IPS-NIHi11 (cell line): ENCODE measurements around the gene LRP1B.

Experiments used
- DNase-seq: peaks from one replicate; pipeline ENCODE4 v3.0.0; 2012; ENCODE audit warnings: mixed read lengths, low spot score

Gene LRP1B

DNA sequence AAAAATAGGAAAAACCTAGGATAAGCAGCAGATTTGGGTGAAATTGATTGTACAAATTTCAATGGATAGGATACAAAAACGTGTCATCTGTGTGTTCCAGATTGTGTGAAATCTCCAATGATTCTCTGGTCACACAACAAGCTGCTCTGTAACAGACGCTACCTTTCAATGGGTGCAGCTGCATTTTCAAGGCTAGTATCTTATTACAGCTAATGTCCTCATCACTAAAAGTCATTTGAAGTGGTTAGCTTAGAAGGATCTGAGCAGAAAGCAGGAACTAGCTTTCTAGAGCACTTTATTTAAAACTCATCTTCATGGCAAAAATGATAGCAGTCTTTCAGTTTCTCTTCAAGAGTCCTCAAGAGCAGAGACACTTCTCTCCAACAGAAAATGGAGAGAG is 364.6 kb downstream of the LRP1B start:
- no peak for DNase-seq

GRCh38 chr2:141748616-141749015 is 382.2 kb downstream of the LRP1B start:
- DNase-seq = no peak

DNA sequence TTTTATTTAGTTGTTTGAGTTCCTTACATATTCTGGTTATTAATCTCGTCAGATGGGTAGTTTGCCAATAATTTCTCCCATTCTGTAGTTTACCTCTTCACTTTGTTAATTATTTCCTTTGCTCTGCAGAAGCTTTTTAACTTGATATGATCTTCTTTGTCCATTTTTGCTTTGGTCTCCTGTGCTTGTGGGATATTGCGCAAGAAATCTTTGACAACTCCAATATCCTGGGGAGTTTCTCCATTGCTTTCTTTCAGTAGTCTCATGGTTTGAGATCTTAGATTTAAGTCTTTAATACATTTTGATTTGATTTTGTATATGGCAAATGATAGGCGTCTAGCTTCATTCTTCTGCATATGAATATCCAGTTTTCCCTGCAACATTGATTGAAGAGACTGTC is 389.2 kb downstream of the LRP1B start:
- DNase-seq = no peak

DNA sequence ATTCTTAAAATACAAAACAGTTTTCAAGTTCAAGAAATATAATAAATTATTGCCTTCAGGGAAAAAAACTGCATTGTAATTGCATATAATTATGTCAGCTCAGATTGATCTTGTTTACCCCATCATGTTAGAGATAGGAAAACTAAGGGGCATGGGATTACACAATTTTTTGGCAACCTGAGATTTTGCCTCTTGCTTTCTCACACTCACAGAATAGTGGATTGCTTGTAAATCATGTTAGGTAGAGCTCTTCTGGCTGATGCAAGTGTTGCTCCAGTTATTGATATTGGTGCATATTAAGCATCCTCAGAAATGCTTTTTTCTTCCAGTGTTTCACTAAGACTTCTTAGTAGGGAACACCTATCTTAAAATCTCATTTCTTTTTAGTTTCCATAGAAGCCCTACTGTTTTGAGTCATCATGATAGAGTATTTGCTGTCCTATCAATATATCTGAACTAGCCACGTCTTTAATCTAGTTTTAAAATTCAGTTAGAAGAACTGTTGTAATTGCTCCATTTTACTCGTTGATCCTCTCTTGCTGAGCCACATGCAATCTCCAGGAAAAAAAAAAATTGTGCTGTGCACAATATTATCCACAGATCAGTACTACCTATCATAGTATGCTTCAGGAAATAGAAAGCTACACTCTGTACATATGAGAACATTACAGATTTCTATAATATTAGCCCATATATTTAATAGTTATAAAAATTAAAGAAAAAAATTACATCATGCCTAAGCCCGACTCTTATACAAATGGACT is 393.1 kb downstream of the LRP1B start:
- DNase-seq = no peak

- DNase-seq = no peak
Observed at GRCh38 chr2:141736466-141736865, 394.4 kb downstream of the LRP1B start.

- no peak for DNase-seq
Observed at GRCh38 chr2:141728886-141729285, 401.9 kb downstream of the LRP1B start.

DNA sequence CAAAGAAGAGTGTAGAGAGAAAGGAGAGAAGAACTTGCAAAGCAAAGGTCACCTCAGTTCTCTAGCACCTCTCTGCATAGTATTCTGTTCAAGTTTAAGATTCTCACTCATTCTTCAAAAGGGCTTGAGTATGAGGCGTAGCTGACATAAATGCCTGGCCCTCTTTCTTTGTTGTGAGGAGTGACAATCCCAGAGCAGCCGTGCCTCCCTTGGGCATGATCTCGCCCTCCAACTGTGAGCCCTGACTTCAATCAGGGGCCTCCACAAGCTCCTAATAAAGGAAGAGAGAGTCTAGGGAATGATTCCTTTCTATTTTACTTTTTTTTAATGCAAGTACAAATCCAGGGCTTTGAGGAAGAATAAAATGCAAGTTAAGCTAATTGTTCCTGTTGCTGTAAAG is 402.7 kb downstream of the LRP1B start:
- peak; percentile 8 for DNase-seq

- DNase-seq = no peak
Observed at GRCh38 chr2:141724426-141724825, 406.4 kb downstream of the LRP1B start.

DNA sequence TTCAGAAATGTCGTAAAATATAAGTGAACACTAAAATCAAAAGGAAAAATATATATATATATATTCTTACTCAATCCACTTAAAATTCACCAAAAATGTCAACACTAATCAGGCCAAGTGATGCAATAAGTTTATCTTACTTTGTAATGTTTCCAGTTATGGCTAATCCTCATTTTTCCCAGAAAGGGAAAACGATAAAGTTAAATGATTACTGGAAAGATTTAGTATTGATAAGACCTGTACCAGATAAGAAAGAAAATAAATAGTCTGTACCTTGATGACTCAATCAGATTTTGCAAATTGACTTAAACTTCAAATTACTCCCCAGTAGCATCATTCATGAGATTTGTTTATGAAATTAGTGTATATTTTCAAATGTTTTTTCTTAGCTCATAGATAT is 407.0 kb downstream of the LRP1B start:
- no peak for DNase-seq

- no peak for DNase-seq
Observed at GRCh38 chr2:141720476-141720875, 410.3 kb downstream of the LRP1B start.

DNA sequence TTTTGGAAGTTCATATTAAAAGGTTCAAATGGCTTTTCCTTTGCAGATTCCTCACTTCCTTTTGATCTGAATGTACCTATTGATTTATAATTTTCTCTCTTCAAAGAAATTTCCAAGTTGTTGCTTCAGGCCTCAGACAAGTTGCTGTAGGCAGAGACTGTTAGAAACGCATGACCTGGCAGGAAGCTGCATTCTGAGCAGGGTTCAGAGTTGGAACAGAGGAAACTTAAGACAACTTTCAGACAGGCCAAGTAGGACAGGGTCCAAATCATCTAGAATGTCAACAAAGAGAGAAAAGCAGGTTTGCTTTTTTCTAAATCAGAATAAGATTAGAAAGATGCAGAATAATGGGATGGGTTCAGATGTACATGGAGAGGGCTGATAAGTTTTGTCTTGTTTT is 416.3 kb downstream of the LRP1B start:
- DNase-seq = no peak

DNA sequence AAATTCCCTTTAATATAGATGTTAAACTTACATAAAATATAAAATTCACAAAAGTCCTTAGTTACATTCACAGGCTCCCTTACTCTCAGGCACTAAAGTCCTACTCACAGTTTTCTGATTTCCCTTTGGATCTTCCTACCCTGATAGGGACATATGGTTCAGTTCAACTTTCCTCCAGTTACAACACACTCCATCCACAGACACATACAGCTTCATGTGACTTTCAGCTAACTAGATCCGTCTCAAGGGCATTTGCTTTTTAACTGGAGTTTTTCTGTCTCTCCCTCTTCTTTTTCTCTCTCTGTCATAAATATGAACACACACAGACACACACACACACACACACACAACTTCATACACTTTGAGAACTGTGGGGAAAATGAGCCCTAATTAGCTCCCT is 419.2 kb downstream of the LRP1B start:
- DNase-seq = no peak

GRCh38 chr2:141710589-141711239 is 420.1 kb downstream of the LRP1B start:
- DNase-seq = no peak

GRCh38 chr2:141709756-141710155 is 421.1 kb downstream of the LRP1B start:
- no peak for DNase-seq

- no peak for DNase-seq
Observed at GRCh38 chr2:141707486-141707885, 423.3 kb downstream of the LRP1B start.

DNA sequence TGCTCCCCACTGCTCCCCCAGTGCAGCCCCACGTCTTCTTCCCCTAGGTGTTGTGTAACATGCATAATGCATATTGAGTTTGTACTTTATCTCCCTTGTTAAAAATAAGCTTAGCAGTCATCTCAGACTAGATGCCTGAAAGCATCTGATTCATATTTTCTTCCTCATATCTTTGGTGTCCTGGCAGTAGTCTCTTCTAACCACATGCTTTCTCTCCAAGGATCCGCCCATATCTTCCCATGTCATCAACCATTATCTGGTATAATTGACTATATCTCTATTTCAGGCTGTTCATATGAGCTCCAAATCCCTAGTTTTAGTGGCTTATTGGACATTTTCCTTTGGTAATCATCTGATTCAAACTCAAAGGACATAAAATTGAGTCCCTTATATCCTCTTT is 426.3 kb downstream of the LRP1B start:
- no peak for DNase-seq

DNA sequence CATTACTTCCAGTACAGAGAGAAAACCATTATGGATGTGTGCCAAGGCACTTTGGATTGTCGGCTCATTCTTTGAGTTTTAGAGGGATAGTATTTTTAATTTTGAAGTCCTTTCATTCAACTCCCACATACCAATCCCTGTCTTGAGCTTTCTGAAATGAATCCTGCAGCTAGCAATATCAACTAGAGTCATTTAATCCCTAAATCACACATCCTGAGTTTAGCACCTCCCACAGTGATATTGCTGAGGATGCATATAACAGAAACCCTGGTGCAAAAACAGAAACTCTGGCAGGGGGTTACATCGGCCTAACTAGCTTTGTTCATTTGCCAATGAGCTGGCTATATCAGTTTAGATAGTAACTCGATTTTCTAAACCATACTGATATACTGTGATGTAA is 427.3 kb downstream of the LRP1B start:
- no peak for DNase-seq

DNA sequence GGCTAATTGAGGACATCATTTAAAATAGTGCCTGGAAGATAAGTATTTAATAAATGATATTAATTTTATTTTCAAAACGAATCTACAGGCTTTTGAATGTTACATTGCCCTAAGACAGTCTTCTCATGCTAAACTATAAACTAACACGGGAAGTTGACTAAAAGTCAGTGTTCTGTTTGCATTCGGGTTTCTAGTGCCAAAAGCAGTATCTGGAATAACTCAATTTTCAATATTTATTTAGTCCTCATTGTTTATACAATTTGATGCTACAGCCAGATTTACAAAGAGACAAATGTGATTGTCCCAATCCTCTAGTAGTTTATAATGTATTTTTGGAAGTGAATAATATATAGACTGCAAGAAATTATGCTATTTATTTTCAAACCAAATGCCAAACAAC is 429.2 kb downstream of the LRP1B start:
- DNase-seq = no peak

GRCh38 chr2:141699573-141699972 is 431.2 kb downstream of the LRP1B start:
- no peak for DNase-seq

DNA sequence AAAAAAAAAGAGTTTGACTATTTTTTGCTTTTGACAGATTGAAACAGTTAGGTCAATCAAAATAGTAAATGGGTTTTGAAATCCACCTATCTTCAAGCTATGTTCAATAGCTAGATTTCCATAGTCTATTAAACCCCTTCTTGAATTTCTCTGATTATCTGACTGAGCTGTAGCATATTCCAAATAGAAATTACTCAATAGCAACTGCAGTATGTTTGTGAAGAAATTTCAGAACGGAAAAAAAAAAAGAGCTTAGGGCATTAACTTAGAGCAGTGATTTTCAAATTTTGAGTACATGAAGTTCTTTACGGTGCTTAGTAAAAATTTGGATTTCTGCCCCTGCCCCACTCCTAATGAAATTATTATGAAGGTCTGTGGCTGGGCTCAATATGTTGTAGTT is 432.3 kb downstream of the LRP1B start:
- no peak for DNase-seq

DNA sequence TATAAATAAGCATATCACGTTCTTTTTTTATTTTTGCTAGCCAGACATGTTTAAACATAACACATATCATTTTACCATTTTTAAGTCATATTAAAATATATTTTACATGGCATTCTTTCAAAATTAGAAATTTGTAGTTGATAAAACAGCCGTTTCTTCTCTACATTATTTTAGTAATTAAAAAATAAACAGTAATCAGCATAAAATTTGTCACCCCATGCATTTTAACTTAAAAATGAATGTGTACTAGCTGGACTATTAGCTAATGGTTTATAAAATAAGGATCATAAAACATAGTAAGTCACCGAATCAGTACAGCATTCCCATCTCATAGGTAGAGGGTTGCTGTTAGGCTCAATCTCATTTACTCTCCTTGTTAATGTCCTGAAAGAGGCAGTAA is 433.8 kb downstream of the LRP1B start:
- DNase-seq = no peak

DNA sequence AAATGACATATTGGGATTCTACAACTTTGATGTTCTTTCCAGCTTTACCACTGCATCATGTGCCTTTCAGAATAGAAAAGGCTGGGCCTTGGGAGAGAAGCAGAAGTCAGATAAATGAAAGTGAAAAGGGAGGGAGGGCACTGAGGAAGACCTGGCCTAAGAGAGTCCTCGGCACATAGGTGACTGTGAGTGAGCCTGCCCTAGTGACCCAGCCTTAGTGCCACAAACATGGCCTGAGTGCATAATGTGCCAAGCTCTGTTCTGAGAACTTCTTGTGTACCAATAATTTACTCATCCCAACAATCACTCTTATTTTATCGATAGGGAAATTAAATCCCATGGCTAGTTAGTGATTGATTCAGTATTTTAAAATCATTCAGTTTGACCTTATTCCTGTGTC is 436.6 kb downstream of the LRP1B start:
- no peak for DNase-seq

DNA sequence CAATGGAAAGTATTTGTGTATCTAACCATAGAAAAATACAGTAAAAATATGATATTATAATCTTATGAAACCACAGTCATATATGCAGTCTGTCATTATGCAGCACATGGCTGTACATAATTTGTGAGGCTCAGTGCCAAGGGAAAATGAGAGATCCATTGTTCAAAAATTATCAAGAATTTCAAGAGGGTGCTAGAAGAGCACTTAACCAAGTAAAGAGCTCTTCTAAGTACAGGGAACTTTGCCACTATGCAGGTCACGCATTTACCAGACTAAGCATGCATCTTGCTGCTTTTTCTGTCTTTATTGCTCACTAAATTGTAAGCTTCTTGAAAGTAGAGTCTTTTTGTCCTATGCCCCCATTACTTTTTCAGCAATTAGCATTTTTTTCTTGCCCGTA is 438.0 kb downstream of the LRP1B start:
- no peak for DNase-seq

- DNase-seq = no peak
Observed at GRCh38 chr2:141676139-141676538, 454.7 kb downstream of the LRP1B start.
